Measurements from ENCODE around the gene SCAND1. TPM values are rescaled to one million over a fixed set of nuclear protein-coding genes. Genes with fewer than 3 reads are reported as not detected.

The SCAND1 gene
- total RNA-seq, 4 donors from 2014 or later: 88.3 to 138 (median 118) TPM

DNA sequence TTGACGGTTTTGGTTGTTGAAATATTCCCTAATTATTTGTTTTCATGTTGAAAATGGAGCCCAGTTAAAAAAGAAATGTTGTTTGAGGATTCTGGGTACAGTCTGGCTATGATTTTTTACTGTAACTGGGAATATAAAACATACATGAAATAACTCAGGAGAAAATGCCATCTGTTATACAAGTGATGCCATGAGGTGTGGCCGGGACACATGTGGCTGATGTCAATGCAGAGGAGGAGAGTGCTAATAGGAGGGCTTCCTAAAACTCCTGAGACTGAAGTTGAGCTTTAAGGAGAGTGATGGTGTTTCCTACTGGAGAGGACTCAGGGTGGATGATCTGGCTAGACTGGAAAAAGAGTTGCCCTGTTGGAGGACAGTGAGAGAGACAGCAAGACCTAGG lies 12.7 kb downstream of the SCAND1 start:
- Histone ChIP-seq H3K27ac (no peak overlapping the region), H3K4me3 (no peak overlapping the region), H3K9me3 (no peaks in the 10 kb centered on the region), H3K27me3 (no peaks in the 10 kb centered on the region), H3K36me3 (peaks cover 0 to 50% of the 10 kb centered on the region in 2 donors), H3K4me1 (no peaks in the 10 kb centered on the region)
- in situ Hi-C loops (cut with MboI; ENCODE audit: low sequenced_read_pairs in 4 of 4) (no loop called here), intact Hi-C loops (cut with DNase I; ENCODE audit: low total_unique reads) (no loop called here)
- no peak for DNase-seq
- no peak for ATAC-seq
- TF ChIP-seq, protein P1, sequence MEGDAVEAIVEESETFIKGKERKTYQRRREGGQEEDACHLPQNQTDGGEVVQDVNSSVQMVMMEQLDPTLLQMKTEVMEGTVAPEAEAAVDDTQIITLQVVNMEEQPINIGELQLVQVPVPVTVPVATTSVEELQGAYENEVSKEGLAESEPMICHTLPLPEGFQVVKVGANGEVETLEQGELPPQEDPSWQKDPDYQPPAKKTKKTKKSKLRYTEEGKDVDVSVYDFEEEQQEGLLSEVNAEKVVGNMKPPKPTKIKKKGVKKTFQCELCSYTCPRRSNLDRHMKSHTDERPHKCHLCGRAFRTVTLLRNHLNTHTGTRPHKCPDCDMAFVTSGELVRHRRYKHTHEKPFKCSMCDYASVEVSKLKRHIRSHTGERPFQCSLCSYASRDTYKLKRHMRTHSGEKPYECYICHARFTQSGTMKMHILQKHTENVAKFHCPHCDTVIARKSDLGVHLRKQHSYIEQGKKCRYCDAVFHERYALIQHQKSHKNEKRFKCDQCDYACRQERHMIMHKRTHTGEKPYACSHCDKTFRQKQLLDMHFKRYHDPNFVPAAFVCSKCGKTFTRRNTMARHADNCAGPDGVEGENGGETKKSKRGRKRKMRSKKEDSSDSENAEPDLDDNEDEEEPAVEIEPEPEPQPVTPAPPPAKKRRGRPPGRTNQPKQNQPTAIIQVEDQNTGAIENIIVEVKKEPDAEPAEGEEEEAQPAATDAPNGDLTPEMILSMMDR (IDR thresholded peaks at IDR 0.05 in 4 of 5, conservative IDR thresholded peaks at IDR 0.05 in 1 of 5): no peak
- TF ChIP-seq POLR2A (IDR thresholded peaks at IDR 0.05): no peak

- no peak for ATAC-seq
- no peak overlapping the region for H3K4me3 ChIP-seq
- in situ Hi-C loops (cut with MboI; ENCODE audit: low sequenced_read_pairs in 4 of 4): no loop called here
- H3K36me3 ChIP-seq: peaks cover 0 to 38% of the 10 kb centered on the region in 2 donors
- DNase-seq: no peak
- no peaks in the 10 kb centered on the region for H3K4me1 ChIP-seq
- no peaks in the 10 kb centered on the region for H3K9me3 ChIP-seq
- H3K27me3 ChIP-seq: no peaks in the 10 kb centered on the region
- H3K27ac ChIP-seq: no peak overlapping the region
- intact Hi-C loops (cut with DNase I; ENCODE audit: low total_unique reads): no loop called here
- no peak for TF ChIP-seq POLR2A (IDR thresholded peaks at IDR 0.05)
- TF ChIP-seq, protein P1 (IDR thresholded peaks at IDR 0.05 in 4 of 5, conservative IDR thresholded peaks at IDR 0.05 in 1 of 5): no peak
These were observed 15.0 kb downstream of the SCAND1 start for GRCh38 chr20:35939264-35939663.

GRCh38 chr20:35934050-35934449 lies 20.3 kb downstream of the SCAND1 start:
- DNase-seq (no peak), ATAC-seq (no peak)
- no peaks in the 10 kb centered on the region for H3K27me3 ChIP-seq
- no peaks in the 10 kb centered on the region for H3K4me1 ChIP-seq
- H3K9me3 ChIP-seq: no peaks in the 10 kb centered on the region
- peaks cover 0 to 49% of the 10 kb centered on the region in 2 donors for H3K36me3 ChIP-seq
- TF ChIP-seq POLR2A (IDR thresholded peaks at IDR 0.05): no peak
- TF ChIP-seq, protein P1 (IDR thresholded peaks at IDR 0.05 in 4 of 5, conservative IDR thresholded peaks at IDR 0.05 in 1 of 5): no peak
- intact Hi-C loops (cut with DNase I; ENCODE audit: low total_unique reads) (no loop called here), in situ Hi-C loops (cut with MboI; ENCODE audit: low sequenced_read_pairs in 4 of 4) (no loop called here)
- no peak overlapping the region for H3K4me3 ChIP-seq
- no peak overlapping the region for H3K27ac ChIP-seq

DNA sequence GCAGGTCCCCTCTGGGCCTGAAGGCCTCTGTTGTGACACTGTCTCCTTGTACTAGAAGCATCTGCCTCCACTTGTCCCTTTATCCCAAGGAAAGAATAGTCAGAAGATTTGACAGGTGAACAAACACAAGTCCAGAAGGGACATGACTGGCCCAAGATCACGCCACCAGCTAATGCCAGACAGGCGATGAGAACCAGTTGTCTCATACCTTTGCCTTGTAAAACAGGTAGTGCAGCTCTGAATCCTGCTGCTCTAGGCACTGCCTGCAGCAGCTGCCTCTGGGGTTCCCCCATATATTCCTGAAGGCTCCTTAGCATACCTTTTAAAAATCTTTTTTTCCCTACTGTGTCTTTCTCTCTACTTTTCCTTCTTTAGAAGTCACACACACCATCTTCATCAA lies 25.0 kb downstream of the SCAND1 start:
- Histone ChIP-seq H3K9me3 (no peaks in the 10 kb centered on the region), H3K4me3 (no peak overlapping the region), H3K27ac (no peak overlapping the region), H3K36me3 (peaks cover 0 to 60% of the 10 kb centered on the region in 2 donors), H3K4me1 (no peaks in the 10 kb centered on the region), H3K27me3 (no peaks in the 10 kb centered on the region)
- DNase-seq: no peak
- in situ Hi-C loops (cut with MboI; ENCODE audit: low sequenced_read_pairs in 4 of 4): no loop called here
- intact Hi-C loops (cut with DNase I; ENCODE audit: low total_unique reads): no loop called here
- ATAC-seq: no peak
- TF ChIP-seq, protein P1 (IDR thresholded peaks at IDR 0.05 in 4 of 5, conservative IDR thresholded peaks at IDR 0.05 in 1 of 5): no peak
- no peak for TF ChIP-seq POLR2A (IDR thresholded peaks at IDR 0.05)

- H3K36me3 ChIP-seq: peaks cover 0 to 34% of the 10 kb centered on the region in 2 donors
- no peaks in the 10 kb centered on the region for H3K9me3 ChIP-seq
- in situ Hi-C loops (cut with MboI; ENCODE audit: low sequenced_read_pairs in 4 of 4): no loop called here
- DNase-seq (no peak), ATAC-seq (no peak)
- no peak overlapping the region for H3K4me3 ChIP-seq
- TF ChIP-seq, protein P1 (IDR thresholded peaks at IDR 0.05 in 4 of 5, conservative IDR thresholded peaks at IDR 0.05 in 1 of 5): no peak
- TF ChIP-seq POLR2A (IDR thresholded peaks at IDR 0.05): no peak
- H3K27me3 ChIP-seq: no peaks in the 10 kb centered on the region
- no peak overlapping the region for H3K27ac ChIP-seq
- intact Hi-C loops (cut with DNase I; ENCODE audit: low total_unique reads): no loop called here
- no peaks in the 10 kb centered on the region for H3K4me1 ChIP-seq
These were observed 33.8 kb downstream of the SCAND1 start for GRCh38 chr20:35920523-35920922.
